NCI-H226 (cell line): ENCODE results near the gene BTF3L4.

ENCODE experiments used
- DNase-seq: peaks from one replicate; pipeline ENCODE4 v3.0.0-alpha.2; 2015

BTF3L4 gene

DNA sequence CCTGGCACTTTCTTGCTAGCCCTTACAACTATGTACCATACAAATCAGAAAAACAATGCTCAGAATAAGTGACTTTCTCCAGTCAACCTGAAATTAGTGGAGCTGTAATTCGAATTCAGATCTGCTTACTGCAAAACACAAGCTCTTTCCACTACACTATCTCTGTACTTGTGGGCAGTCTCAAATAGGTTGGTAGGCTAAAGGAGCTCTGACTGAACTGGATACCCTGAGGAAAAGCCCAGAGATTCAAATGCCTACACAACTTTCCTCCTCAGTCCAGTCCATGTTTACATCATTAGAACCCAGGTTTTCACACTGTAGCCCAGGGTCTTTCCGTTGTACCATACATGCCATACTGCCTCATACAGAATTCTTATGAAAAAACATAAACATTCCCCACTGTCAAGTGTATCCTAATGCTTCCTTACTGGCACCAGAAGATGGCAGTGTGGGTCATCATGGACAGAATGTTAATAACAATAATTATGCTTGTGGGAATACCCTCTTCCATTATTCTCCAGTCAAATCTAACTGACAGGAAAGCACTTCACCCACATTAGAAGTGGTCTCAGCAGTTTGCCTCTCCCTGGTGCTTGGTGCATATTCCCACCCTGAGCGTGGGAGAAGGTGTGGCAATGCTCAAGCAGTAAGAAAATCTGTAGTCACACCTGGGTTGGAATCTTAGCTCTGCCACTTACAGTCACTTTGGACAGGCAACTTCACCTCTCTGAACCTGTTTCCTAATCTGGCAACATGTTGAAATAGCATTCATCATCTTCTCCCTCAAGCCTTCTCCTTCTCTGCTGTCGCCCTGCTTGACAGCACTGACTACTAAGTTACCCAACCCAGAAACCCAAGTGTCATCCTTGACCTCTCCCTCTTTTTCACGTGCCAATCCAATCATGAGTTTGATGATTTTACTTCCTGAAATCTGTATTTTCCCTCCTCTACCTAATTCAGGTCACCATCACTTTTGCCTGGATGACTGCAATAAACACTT lies 71.4 kb downstream of the BTF3L4 start:
- DNase-seq: peak; percentile 28

DNA sequence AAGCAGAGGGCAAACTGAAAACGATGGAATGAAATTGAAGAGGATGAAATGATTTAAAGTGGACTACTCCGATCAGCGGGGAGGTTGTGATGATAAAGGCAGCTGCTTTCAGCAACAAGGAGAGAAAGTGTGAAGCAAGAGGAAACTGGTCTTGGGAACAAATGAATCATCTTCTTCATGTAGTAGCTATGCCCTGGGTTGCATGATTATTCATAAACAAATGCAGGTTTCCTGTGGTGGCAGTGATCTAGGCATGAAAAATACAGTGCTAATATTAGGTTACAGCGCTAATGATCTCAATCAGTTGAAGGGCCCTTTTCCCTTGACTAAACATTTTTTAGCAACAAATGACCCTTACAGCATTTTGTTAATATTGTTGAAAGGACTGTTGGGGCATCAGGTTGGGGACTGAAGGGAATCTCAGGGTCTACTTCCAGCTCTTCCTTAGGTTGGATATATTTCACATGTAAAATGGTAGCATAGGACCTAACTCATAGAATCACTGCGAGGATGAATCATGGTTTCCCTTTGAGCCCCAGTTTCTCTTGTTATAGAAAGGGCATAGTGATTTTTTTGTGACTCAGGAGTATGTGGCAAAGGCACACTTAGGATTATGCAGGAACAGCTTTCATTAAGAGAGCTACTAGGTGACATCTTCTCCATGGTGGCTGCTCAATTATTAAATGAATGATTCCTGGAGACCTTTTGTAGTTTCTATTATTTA lies 83.9 kb downstream of the BTF3L4 start:
- DNase-seq: peak; percentile 80
